ENCODE data around the gene PDCD7. TPM values are rescaled to one million over a fixed set of nuclear protein-coding genes. Genes with fewer than 3 reads are reported as not detected.

PDCD7 gene
- total RNA-seq, 1 experiment from 2014 or later = 31.6 TPM

DNA sequence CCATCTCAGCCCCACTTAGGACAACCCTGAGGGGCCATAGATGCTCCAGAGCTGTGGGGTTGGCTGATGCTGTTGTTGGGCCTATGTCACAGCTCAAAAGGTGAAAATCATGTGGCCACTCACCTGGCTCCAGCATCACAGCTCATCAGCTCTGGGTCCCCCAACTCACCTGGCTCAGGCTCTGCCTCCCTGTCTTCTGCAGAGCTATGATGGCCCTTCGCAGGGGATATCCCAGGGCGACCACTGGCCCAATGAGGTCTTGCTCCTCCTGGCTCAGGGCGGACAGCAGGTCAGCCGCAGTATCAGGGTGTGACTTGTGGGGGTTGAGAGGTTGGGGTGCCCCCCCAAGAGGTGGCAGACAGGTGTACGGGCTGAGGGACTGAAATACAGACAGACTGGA, 34.3 kb downstream of the PDCD7 start:
- Histone ChIP-seq H3K9me2 (ENCODE audit: insufficient read depth) (no peaks in the 10 kb centered on the region), H3K27me3 (ENCODE audit: insufficient read depth, low read length) (no peaks in the 10 kb centered on the region), H3K36me3 (ENCODE audit: control insufficient read depth in 1 of 2, insufficient read depth in 2 of 2, low read length in 2 of 2) (peaks cover 6% of the 10 kb centered on the region in 2 experiments), H4K20me1 (ENCODE audit: insufficient read depth) (no peaks in the 10 kb centered on the region), H2AFZ (ENCODE audit: low read depth, low read length, poor library complexity, severe bottlenecking) (no peak overlapping the region), H3K4me1 (ENCODE audit: control insufficient read depth in 1 of 2, insufficient read depth in 2 of 2, low read length in 2 of 2) (no peaks in the 10 kb centered on the region), H3K79me2 (ENCODE audit: insufficient read depth, low read length) (no peaks in the 10 kb centered on the region), H3K27ac (ENCODE audit: low read depth, low read length) (no peak overlapping the region), H3K4me2 (ENCODE audit: low read length) (no peak overlapping the region), H3K9ac (ENCODE audit: low read length) (no peak overlapping the region), H3K9me3 (ENCODE audit: control insufficient read depth in 1 of 2, insufficient read depth in 1 of 2, low read depth in 1 of 2, low read length in 2 of 2) (no peaks in the 10 kb centered on the region), H3K4me3 (replicated peaks in 1 of 2; ENCODE audit: low read depth in 1 of 2, low read length in 2 of 2) (no peak overlapping the region)
- DNase-seq (ENCODE audit: low read depth, low spot score) = no peak
- ChIA-PET POLR2A (no interaction called here), RAD21 (ENCODE audit: low non-redundant PET in 1 of 2, low total read pairs in 2 of 2, uncharacterized antibody in 2 of 2, unreplicated experiment in 2 of 2) (no interaction called here), CTCF (no interaction called here)
- no peak for ATAC-seq
- BruUV-seq (replicated peaks) = no TSS peak
- intact Hi-C loops (cut with micrococcal nuclease) = no loop called here
- TF ChIP-seq FOSL1 (IDR thresholded peaks at IDR 0.05; ENCODE audit: low read depth) (no peak), YY1 (IDR thresholded peaks at IDR 0.05; ENCODE audit: extremely low read depth, insufficient replicate concordance, low read depth, low read length) (no peak), SIN3A (IDR thresholded peaks at IDR 0.05; ENCODE audit: low read depth) (no peak), POLR2A (IDR thresholded peaks at IDR 0.05; ENCODE audit: borderline replicate concordance, extremely low read depth, insufficient read depth, insufficient read length) (no peak), CEBPB (IDR thresholded peaks at IDR 0.05; ENCODE audit: low read depth) (no peak), ELF1 (IDR thresholded peaks at IDR 0.05; ENCODE audit: borderline replicate concordance, low read depth) (no peak), POLR2AphosphoS5 (IDR thresholded peaks at IDR 0.05; ENCODE audit: low read depth, low read length) (no peak), ZNF274 (IDR thresholded peaks at IDR 0.05; ENCODE audit: low read depth, low read length) (no peak), EZH2phosphoT487 (IDR thresholded peaks at IDR 0.05; ENCODE audit: borderline replicate concordance) (no peak), SRF (IDR thresholded peaks at IDR 0.05; ENCODE audit: low read depth) (no peak), EGR1 (IDR thresholded peaks at IDR 0.05; ENCODE audit: low read depth) (no peak), TCF7L2 (IDR thresholded peaks at IDR 0.05; ENCODE audit: borderline replicate concordance, extremely low read depth, insufficient read depth, insufficient read length) (no peak), RAD21 (IDR thresholded peaks at IDR 0.05; ENCODE audit: low read depth) (no peak)
- TF ChIP-seq, protein P1, sequence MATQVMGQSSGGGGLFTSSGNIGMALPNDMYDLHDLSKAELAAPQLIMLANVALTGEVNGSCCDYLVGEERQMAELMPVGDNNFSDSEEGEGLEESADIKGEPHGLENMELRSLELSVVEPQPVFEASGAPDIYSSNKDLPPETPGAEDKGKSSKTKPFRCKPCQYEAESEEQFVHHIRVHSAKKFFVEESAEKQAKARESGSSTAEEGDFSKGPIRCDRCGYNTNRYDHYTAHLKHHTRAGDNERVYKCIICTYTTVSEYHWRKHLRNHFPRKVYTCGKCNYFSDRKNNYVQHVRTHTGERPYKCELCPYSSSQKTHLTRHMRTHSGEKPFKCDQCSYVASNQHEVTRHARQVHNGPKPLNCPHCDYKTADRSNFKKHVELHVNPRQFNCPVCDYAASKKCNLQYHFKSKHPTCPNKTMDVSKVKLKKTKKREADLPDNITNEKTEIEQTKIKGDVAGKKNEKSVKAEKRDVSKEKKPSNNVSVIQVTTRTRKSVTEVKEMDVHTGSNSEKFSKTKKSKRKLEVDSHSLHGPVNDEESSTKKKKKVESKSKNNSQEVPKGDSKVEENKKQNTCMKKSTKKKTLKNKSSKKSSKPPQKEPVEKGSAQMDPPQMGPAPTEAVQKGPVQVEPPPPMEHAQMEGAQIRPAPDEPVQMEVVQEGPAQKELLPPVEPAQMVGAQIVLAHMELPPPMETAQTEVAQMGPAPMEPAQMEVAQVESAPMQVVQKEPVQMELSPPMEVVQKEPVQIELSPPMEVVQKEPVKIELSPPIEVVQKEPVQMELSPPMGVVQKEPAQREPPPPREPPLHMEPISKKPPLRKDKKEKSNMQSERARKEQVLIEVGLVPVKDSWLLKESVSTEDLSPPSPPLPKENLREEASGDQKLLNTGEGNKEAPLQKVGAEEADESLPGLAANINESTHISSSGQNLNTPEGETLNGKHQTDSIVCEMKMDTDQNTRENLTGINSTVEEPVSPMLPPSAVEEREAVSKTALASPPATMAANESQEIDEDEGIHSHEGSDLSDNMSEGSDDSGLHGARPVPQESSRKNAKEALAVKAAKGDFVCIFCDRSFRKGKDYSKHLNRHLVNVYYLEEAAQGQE (IDR thresholded peaks at IDR 0.05; ENCODE audit: low read depth) = no peak
- TF ChIP-seq, protein P2, sequence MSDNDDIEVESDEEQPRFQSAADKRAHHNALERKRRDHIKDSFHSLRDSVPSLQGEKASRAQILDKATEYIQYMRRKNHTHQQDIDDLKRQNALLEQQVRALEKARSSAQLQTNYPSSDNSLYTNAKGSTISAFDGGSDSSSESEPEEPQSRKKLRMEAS (IDR thresholded peaks at IDR 0.05) = no peak
